RPMI7951 (cell line): Measurements from ENCODE around the gene FGD3. TPM values are rescaled to one million over a fixed set of nuclear protein-coding genes. Genes with fewer than 3 reads are reported as not detected.

ENCODE experiments used
- DNase-seq: peaks from one replicate; pipeline ENCODE4 v3.0.0-alpha.2; 2012; ENCODE audit warnings: low read depth
- total RNA-seq: library from RNA; depleted of rRNA; stranded (reverse); fragments of >200 nt; shearing (Covaris generic); gene quantifications from 2 replicates; pipeline ENCODE4 v1.2.3, GENCODE V29; 2014; rRNA removed

Gene FGD3
- total RNA-seq, 1 experiment from 2014 or later: not detected

DNA sequence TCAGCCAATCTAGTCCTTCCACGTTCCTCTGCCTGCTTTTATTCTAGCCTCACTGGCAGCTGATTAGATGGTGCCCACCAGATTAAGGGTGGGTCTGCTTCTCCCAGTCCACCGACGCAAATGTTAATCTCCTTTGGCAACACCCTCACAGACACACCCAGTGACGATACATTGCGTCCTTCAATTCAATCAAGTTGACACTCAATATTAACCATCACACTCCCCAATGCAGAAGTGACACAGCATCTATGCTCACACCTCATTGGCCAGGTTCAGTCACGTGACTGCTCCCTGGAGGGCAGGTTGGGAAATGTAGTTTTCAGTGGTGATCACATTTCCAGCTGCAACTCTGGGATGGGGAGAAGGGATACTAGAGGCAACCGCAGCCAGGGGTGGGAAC, 124.1 kb downstream of the FGD3 start:
- DNase-seq: peak; percentile 42

DNA sequence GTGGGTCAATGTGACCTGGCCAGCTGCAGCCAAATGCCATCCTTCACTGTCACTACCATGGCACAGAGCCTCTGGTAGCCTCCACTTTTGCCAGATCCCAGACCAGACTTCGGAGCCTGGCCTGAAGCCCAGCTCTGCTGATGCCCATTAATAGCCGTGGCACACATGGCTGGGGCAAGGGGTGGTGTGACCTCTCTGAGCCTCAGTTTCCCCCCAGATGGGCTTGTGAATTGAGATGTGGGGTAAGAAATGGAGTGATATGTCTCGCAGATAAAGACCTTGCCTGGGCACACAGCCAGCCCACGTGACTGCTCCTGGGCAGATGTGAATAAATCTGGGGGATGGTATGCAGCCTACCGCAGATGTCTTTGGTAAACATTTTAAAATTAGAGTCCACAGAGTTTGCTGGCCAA, 125.1 kb downstream of the FGD3 start:
- peak; percentile 54 for DNase-seq

DNA sequence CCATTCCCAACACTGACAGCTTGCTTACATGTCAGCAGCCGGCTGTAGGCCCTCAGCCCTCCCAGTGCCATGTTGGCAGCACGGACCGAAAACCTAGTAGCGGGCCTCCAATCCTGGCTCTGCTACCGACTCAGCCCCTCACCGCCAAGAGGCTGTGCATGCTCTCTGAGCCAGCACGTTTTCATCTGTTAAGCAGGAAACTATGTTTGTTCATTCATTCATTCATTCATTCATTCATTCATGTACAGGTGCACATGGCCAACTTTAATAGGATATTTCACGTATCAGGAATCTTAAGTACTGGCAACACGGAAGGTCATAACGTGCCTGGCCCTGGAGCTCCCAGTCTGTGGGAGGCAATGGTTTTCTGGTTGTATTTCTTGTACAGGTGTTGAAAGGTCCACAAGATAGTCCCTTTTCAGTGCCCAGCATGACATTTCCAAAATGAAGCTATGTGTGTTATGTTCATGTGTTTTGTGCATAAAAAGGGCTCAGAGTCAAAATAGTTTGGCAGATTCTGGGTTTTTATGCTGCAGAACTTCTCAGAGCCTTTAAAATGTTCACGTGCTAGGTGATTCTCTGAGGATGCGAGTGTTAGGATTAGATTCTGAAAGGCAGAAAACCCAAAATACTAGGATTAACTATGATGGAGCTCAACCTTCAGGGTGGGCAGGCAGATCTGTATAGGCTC, 128.9 kb downstream of the FGD3 start:
- no peak for DNase-seq

DNA sequence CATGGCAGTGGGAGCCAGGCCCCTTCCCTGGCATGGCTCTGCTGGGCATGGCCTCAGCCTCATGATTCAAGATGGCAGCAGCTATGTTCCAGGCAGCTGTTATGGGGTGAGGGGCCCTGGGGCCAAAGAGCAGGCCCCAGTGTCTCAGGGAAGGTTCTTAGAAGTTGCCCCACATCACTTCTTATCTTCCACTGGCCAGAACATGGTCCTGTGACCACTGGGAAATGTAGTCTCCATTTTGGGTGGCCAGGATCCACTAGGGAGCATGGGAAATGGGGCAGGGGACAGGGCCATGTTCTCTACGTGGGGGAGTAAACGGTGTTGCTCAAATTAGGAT, 129.4 kb downstream of the FGD3 start:
- no peak for DNase-seq

DNA sequence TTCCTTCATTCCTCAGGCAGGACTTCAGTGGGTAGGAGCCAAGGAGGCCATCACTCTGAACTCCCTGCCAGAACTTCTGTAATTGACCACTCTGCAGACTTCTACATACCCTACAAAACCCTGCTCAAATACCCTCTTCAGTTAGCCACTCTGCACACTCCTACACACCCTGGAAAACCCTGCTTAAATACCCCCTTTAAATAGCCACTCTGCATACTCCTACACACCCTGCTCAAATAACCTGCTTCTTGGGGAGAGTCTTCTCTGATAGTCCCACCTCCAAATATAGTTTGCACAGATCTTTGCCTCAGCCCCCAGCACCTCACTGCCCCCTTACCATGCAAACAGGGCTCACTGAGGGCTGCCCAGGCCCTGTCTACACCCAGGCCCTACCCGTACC, 130.0 kb downstream of the FGD3 start:
- no peak for DNase-seq

DNA sequence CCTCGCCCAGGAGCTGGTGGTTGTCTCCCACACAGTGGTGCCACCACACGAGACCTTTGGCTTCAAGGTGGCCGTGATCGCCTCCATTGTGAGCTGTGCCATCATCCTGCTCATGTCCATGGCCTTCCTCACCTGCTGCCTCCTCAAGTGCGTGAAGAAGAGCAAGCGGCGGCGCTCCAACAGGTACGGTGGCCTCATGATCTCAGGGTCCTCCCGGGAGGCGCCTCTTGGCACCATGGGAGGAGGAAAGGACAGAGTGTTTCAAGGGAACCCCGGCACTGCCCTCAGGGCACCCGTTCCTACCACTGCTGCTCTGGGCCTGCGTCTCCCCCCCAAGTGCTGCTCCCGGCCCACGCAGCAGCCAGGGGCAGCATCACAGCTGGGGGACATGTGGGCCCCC, 130.5 kb downstream of the FGD3 start:
- no peak for DNase-seq

DNA sequence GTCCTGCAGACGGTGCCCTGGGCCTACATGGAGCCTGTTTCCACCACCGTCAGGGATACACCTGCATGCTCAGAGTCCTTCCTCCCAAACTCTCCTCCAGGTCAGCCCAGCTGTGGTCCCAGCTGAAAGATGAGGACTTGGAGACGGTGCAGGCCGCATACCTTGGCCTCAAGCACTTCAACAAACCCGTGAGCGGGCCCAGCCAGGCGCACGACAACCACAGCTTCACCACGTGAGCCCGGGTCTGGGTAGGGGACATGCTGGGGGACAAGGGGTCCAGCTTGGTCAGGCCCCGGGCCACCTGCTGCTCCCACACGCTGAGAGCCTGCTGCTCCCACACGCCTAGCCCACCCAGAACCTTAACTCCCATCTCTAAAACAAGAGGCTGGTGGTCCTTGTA, 132.0 kb downstream of the FGD3 start:
- DNase-seq: no peak

DNA sequence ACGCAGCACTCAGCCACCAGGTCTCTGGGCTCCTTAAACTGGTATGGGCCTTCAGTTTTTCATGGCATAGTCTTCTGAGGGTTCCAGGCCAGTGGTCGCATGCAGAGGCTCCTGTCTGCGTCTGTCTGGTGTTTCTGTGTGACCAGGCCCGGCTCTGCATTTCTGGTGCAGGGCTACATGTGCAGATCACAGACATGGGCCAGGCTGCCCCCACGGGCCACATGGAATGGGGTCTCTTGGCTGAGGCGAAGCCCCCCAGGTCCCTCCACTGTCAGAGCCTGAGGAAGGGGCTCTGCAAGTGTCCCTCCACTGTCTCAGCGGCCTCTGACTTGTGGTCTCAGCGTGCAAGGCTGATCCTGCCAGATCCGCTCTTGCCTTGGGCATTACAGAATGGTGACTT, 133.1 kb downstream of the FGD3 start:
- DNase-seq: no peak

- no peak for DNase-seq
These were observed 133.8 kb downstream of the FGD3 start for GRCh38 chr9:93081081-93081529.

DNA sequence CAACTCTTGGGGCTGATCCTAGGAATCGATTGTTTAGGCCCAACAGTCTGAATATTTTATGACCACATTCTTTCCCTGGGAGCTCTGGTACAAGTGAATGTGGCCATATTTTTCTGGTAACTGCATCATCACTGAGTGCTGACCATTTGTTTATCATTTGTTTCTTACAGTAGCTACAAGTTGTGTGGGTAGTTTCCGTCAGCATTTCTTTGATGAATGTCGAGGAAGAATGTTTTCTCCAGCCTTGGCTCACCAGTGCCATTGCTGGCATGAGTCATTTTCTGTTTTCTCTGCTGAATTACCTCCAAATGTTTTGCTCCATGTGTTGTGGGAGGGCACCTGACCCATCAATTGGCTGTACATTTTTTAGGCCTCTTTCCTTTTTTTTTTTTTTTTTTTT, 134.6 kb downstream of the FGD3 start:
- peak; percentile 63 for DNase-seq

- DNase-seq: no peak
These were observed 135.6 kb downstream of the FGD3 start for GRCh38 chr9:93082841-93083411.

GRCh38 chr9:93083592-93084470, 136.5 kb downstream of the FGD3 start:
- DNase-seq: no peak

DNA sequence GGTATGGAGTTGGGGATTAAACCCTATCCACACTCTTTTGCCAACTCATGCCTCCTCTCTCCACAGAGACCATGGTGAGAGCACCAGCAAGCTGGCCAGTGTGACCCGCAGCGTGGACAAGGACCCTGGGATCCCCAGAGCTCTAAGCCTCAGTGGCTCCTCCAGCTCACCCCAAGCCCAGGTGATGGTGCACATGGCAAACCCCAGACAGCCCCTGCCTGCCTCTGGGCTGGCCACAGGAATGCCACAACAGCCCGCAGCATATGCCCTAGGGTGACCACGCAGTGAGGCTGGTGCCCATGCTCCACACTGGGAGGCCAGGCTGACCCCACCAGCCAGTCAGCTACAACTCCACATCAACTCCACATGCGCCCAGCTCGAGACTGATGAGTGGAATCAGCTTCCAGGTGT, 137.2 kb downstream of the FGD3 start:
- DNase-seq: no peak

DNA sequence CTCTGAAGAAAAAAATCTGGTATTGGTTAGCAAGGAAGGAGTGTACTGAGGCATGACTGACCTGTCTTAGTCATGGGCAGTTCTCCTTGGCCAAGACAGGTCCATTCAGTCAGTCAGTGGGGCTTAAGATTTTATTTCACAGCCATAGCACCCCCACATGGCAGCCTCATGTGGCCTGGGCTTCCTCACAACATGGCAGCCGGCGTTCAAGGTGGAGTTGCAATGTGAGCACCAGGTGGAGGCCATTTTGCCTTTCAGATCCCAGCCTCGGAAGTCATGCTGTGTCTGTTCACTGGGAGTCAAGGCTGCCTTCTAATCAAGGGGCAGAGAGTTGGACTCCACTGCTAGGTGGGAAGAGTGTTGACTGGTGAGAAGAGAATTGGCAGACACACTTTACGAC, 138.4 kb downstream of the FGD3 start:
- no peak for DNase-seq

Other genes with a start within 250 kb of the FGD3 start
- gene BICD2, start 182.7 kb upstream of the FGD3 start, total RNA-seq: 20.1 and 21.6 TPM in 2 replicates
- 7.4 and 8.8 TPM in 2 replicates for gene ZNF484, start 69.5 kb upstream of the FGD3 start, total RNA-seq
- 0.72 TPM in 1 of 2 replicates, not detected in the other for gene SUSD3, start 111.2 kb downstream of the FGD3 start, total RNA-seq
- 179 and 201 TPM in 2 replicates for gene CARD19, start 148.7 kb downstream of the FGD3 start, total RNA-seq
- gene NINJ1, start 186.7 kb downstream of the FGD3 start, total RNA-seq: 56.2 and 64.6 TPM in 2 replicates
- gene WNK2, start 236.6 kb downstream of the FGD3 start, total RNA-seq: not detected in 2 replicates